C4-2B (cell line): ENCODE results near the gene SBK3.

Experiments
- ZFX ChIP-seq: fragments of 450-650 bp; IDR thresholded peaks from 2 replicates; pipeline ENCODE4 v1.6.1; 2017
- TF ChIP-seq, protein P1 (sequence below): fragments of 450-650 bp; conservative IDR thresholded peaks from 2 replicates; pipeline ENCODE4 v1.5.1; 2017; ENCODE audit warnings: mild to moderate bottlenecking

DNA sequence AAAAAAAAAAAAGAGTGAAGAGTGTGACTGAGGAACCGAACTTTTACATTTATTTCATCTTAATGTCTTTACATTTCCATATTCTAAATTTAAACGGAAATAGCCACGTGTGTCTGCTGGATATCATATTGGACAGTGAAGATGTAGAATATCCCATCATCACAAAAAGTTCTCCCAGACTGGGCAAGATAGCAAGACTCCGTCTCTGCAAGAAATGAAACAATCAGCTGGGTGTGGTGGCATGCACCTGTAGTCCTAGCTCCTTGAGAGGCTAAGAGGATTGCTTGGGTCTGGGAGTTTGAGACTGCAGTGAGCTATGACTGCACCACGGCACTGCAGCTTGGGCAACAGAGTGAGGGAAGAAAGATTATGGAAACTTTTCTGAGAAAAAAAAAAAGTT lies 31.4 kb upstream of the SBK3 start:
- TF ChIP-seq, protein P1, sequence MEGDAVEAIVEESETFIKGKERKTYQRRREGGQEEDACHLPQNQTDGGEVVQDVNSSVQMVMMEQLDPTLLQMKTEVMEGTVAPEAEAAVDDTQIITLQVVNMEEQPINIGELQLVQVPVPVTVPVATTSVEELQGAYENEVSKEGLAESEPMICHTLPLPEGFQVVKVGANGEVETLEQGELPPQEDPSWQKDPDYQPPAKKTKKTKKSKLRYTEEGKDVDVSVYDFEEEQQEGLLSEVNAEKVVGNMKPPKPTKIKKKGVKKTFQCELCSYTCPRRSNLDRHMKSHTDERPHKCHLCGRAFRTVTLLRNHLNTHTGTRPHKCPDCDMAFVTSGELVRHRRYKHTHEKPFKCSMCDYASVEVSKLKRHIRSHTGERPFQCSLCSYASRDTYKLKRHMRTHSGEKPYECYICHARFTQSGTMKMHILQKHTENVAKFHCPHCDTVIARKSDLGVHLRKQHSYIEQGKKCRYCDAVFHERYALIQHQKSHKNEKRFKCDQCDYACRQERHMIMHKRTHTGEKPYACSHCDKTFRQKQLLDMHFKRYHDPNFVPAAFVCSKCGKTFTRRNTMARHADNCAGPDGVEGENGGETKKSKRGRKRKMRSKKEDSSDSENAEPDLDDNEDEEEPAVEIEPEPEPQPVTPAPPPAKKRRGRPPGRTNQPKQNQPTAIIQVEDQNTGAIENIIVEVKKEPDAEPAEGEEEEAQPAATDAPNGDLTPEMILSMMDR = no peak
- no peak for TF ChIP-seq ZFX
